ENCODE measurements around the gene FOXD2. TPM values are rescaled to one million over a fixed set of nuclear protein-coding genes. Genes with fewer than 3 reads are reported as not detected.

The FOXD2 gene
- total RNA-seq, 1 experiment from 2014 or later, result 0.17 TPM

DNA sequence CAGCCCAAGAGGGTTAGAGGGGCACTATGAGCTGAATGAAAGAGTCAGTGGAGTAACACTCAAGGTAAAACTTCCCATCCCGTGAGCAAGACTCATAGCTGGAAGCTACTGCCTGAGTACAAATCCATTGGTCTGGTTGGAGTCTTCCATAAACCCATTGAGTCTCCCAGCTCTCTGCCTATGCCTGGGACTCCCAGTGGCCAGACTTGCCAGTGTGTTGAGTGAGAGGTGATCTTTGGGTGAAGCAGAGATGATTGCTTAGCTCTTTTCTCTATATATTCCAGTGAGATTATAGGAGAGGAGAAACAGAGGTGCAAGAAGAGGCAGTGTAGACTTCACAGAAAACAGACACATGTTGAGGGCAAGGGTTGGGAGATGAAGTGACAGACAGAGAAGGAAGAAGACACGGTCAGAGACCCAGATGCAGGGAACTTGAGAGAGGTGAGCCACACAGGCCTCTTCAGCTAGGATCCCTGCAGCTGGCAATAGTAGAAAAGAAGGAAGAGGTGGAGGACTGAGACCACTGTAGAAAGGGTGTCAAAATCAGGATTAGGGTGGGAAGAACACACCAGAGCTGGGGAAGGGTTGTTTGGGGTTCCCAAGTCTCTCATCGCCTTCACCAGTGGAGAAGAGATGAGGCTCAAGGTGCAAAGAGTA lies 3.7 kb downstream of the FOXD2 start:
- ChIA-PET CTCF (interaction anchor here (0.6 kb wide), 1 partner anchor 805 kb away, joined by 3 read pairs; no protein-coding TSS in a partner anchor), POLR2A (ENCODE audit: low non-redundant PET) (no interaction called here)
- Histone ChIP-seq H3K27ac (ENCODE audit: low read depth, low read length, poor library complexity, severe bottlenecking) (no peak overlapping the region), H3K9me3 (ENCODE audit: low read depth, low read length, poor library complexity, severe bottlenecking) (no peaks in the 10 kb centered on the region), H3K4me3 (ENCODE audit: low read depth, low read length, poor library complexity, severe bottlenecking) (no peak overlapping the region), H3K4me1 (ENCODE audit: insufficient read depth, low read length, poor library complexity, severe bottlenecking) (no peaks in the 10 kb centered on the region), H3K27me3 (replicated peaks; ENCODE audit: insufficient read depth, low read depth, low read length, poor library complexity) (peaks cover 82% of the 10 kb centered on the region), H3K36me3 (ENCODE audit: insufficient read depth, low read length, poor library complexity, severe bottlenecking) (no peaks in the 10 kb centered on the region)
- intact Hi-C loops (cut with micrococcal nuclease; ENCODE audit: unreplicated experiment), result no loop called here
- no peak for DNase-seq (ENCODE audit: low spot score)
- TF ChIP-seq, protein P1, sequence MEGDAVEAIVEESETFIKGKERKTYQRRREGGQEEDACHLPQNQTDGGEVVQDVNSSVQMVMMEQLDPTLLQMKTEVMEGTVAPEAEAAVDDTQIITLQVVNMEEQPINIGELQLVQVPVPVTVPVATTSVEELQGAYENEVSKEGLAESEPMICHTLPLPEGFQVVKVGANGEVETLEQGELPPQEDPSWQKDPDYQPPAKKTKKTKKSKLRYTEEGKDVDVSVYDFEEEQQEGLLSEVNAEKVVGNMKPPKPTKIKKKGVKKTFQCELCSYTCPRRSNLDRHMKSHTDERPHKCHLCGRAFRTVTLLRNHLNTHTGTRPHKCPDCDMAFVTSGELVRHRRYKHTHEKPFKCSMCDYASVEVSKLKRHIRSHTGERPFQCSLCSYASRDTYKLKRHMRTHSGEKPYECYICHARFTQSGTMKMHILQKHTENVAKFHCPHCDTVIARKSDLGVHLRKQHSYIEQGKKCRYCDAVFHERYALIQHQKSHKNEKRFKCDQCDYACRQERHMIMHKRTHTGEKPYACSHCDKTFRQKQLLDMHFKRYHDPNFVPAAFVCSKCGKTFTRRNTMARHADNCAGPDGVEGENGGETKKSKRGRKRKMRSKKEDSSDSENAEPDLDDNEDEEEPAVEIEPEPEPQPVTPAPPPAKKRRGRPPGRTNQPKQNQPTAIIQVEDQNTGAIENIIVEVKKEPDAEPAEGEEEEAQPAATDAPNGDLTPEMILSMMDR (conservative IDR thresholded peaks at IDR 0.05; ENCODE audit: low read depth, low read length), result no peak
- no peak for TF ChIP-seq EZH2 (IDR thresholded peaks at IDR 0.05; ENCODE audit: borderline replicate concordance, low read depth, low read length, poor library complexity, severe bottlenecking)
- no TSS peak for BruUV-seq (replicated peaks)

DNA sequence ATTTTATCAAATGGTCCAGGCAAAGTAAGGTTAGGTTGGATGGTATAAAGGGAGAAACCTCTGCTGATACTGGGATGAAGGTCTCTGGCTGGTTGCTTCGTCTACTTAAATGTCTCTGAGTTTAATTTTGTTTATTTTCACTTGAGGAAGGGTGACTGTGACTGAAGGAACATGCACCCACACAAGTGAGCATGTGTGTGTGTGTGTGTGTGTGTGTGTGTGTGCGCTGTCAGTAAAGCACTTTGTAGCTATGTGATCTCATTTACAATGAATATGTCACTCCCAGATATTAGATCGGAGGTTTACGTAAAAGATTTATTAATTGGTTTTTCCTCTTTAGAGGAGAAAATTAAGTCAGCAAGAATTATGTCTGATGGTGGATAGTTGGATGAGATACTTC lies 4.4 kb downstream of the FOXD2 start:
- ChIA-PET POLR2A (ENCODE audit: low non-redundant PET) (no interaction called here), CTCF (no interaction called here)
- no peak overlapping the region for H3K4me3 ChIP-seq (ENCODE audit: low read depth, low read length, poor library complexity, severe bottlenecking)
- no peak overlapping the region for H3K27ac ChIP-seq (ENCODE audit: low read depth, low read length, poor library complexity, severe bottlenecking)
- H3K9me3 ChIP-seq (ENCODE audit: low read depth, low read length, poor library complexity, severe bottlenecking), result no peaks in the 10 kb centered on the region
- TF ChIP-seq, protein P1 (conservative IDR thresholded peaks at IDR 0.05; ENCODE audit: low read depth, low read length), result no peak
- no peak for TF ChIP-seq EZH2 (IDR thresholded peaks at IDR 0.05; ENCODE audit: borderline replicate concordance, low read depth, low read length, poor library complexity, severe bottlenecking)
- intact Hi-C loops (cut with micrococcal nuclease; ENCODE audit: unreplicated experiment), result no loop called here
- no peak for DNase-seq (ENCODE audit: low spot score)
- BruUV-seq (replicated peaks), result no TSS peak
- peaks cover 88% of the 10 kb centered on the region for H3K27me3 ChIP-seq (replicated peaks; ENCODE audit: insufficient read depth, low read depth, low read length, poor library complexity)
- no peaks in the 10 kb centered on the region for H3K36me3 ChIP-seq (ENCODE audit: insufficient read depth, low read length, poor library complexity, severe bottlenecking)
- H3K4me1 ChIP-seq (ENCODE audit: insufficient read depth, low read length, poor library complexity, severe bottlenecking), result no peaks in the 10 kb centered on the region

DNA sequence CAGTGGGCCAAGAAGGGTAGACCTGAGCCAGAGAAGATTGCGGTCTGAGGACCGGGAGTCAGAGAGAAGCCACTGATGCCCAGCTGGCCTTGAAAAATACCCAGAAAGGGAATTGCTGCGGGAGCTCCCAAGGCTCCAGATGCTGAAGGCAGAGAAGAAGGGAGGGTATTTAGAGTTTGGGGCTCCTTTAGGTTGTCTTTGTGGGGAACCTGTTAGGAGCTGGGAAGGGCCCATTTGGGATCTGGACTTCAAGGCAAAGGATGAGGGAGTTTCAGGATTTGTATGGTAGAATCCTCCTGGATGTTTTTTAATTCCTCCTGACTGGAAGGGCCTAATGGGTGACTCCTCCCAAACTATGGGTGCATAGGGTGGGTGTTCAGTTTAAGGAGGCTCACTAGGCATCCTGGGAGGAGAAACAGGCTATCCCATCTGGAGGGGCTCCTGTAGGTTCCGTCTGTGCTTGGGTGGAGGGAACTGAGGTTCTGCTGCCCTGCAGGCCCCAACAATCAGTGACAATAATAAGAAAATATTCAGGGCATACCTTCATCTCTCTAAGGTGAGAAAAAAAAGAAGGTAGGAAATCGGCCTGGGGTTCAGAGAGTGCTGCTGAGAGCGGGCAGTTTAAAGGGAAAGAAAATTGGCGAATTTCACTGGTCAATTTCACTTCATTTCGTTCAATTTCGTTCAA lies 5.1 kb downstream of the FOXD2 start:
- no TSS peak for BruUV-seq (replicated peaks)
- CTCF ChIA-PET, result no interaction called here
- POLR2A ChIA-PET (ENCODE audit: low non-redundant PET), result no interaction called here
- TF ChIP-seq EZH2 (IDR thresholded peaks at IDR 0.05; ENCODE audit: borderline replicate concordance, low read depth, low read length, poor library complexity, severe bottlenecking), result no peak
- TF ChIP-seq, protein P1 (conservative IDR thresholded peaks at IDR 0.05; ENCODE audit: low read depth, low read length), result no peak
- DNase-seq (ENCODE audit: low spot score), result no peak
- Histone ChIP-seq H3K27me3 (replicated peaks; ENCODE audit: insufficient read depth, low read depth, low read length, poor library complexity) (peaks cover 96% of the 10 kb centered on the region), H3K9me3 (ENCODE audit: low read depth, low read length, poor library complexity, severe bottlenecking) (no peaks in the 10 kb centered on the region), H3K36me3 (ENCODE audit: insufficient read depth, low read length, poor library complexity, severe bottlenecking) (no peaks in the 10 kb centered on the region), H3K27ac (ENCODE audit: low read depth, low read length, poor library complexity, severe bottlenecking) (no peak overlapping the region), H3K4me1 (ENCODE audit: insufficient read depth, low read length, poor library complexity, severe bottlenecking) (no peaks in the 10 kb centered on the region), H3K4me3 (ENCODE audit: low read depth, low read length, poor library complexity, severe bottlenecking) (no peak overlapping the region)
- intact Hi-C loops (cut with micrococcal nuclease; ENCODE audit: unreplicated experiment), result no loop called here
